Naive thymus-derived CD4-positive, alpha-beta T cell (primary cell): ENCODE results near the gene PTK7. TPM values are rescaled to one million over a fixed set of nuclear protein-coding genes. Genes with fewer than 3 reads are reported as not detected.
"Not testable (repeated sequence)": the region's sequence is repeated elsewhere in the genome, so short reads cannot be mapped to it uniquely, and the experiment has no call there.

Experiments
- ATAC-seq: fragments of 150-1000 bp; cut with Tn5 transposase; 2 replicates; pipeline ENCODE4 v1.10.0; 2021; ENCODE audit warnings: mild to moderate bottlenecking, moderate library complexity
- CTCF ChIA-PET: fragments of 350-600 bp; sonication (Branson Sonifier 250); formaldehyde crosslinking; loops from one replicate; lab custom pipeline; 2021; ENCODE audit warnings: antibody characterized with exemption; lab: Charles Lee
- POLR2A ChIA-PET: fragments of 350-600 bp; sonication (Branson Sonifier 250); formaldehyde crosslinking; loops from one replicate; lab custom pipeline; 2021; ENCODE audit warnings: antibody characterized with exemption, inconsistent platforms; lab: Charles Lee
- DNase-seq, 9 donors: peaks; one replicate each; pipeline versions ENCODE4 v3.0.0 to v3.0.0-alpha.2; 2020 to 2022; ENCODE audit warnings: mixed read lengths in 1 of 9
- H3K27ac ChIP-seq: one replicate; pipeline ENCODE4 v1.7.0; 2013; ENCODE audit warnings: mild to moderate bottlenecking, low read depth, low read length, moderate library complexity
- H3K27me3 ChIP-seq, 2 donors: one replicate each; pipeline ENCODE4 v1.7.0; 2013; ENCODE audit warnings: low read length in 2 of 2, mild to moderate bottlenecking in 2 of 2, moderate library complexity in 2 of 2; ENCODE audit not compliant: control insufficient read depth in 2 of 2, insufficient read depth in 2 of 2
- H3K36me3 ChIP-seq, 3 experiments: 1 replicate in 2 of 3; 2 replicates in 1 of 3; pipeline ENCODE4 v1.7.0; 2013; ENCODE audit warnings: low read length in 3 of 3, mild to moderate bottlenecking in 3 of 3, moderate library complexity in 1 of 3; ENCODE audit not compliant: insufficient read depth in 3 of 3, control insufficient read depth in 2 of 3
- H3K4me1 ChIP-seq, 2 donors: one replicate each; pipeline ENCODE4 v1.7.0; 2013; ENCODE audit warnings: low read length in 2 of 2, mild to moderate bottlenecking in 2 of 2, moderate library complexity in 1 of 2; ENCODE audit not compliant: control insufficient read depth in 2 of 2, insufficient read depth in 2 of 2
- H3K4me3 ChIP-seq: 2 replicates; pipeline ENCODE4 v1.7.0; 2013; ENCODE audit warnings: mild to moderate bottlenecking, low read length
- H3K9me3 ChIP-seq, 3 experiments: 1 replicate in 2 of 3; 2 replicates in 1 of 3; pipeline ENCODE4 v1.7.0; 2013; ENCODE audit warnings: low read length in 3 of 3; ENCODE audit not compliant: control insufficient read depth in 2 of 3
- H3K27ac Mint-ChIP-seq, 9 donors: one replicate each; pipeline ENCODE4 v1.8.0; 2020 to 2022; ENCODE audit warnings: mixed read lengths in 9 of 9, mild to moderate bottlenecking in 8 of 9, moderate library complexity in 5 of 9, inconsistent platforms in 2 of 9
- H3K27me3 Mint-ChIP-seq, 5 donors: one replicate each; pipeline ENCODE4 v1.8.0; 2021 to 2022; ENCODE audit warnings: mixed read lengths in 5 of 5, mild to moderate bottlenecking in 1 of 5
- H3K36me3 Mint-ChIP-seq, 5 donors: one replicate each; pipeline ENCODE4 v1.8.0; 2020 to 2022; ENCODE audit warnings: mixed read lengths in 5 of 5, mild to moderate bottlenecking in 3 of 5, inconsistent platforms in 1 of 5
- H3K4me1 Mint-ChIP-seq, 7 donors: one replicate each; pipeline ENCODE4 v1.8.0; 2020 to 2022; ENCODE audit warnings: mixed read lengths in 7 of 7, mild to moderate bottlenecking in 3 of 7, inconsistent platforms in 1 of 7
- H3K4me3 Mint-ChIP-seq, 10 donors: one replicate each; pipeline ENCODE4 v1.8.0; 2020 to 2022; ENCODE audit warnings: mild to moderate bottlenecking in 10 of 10, mixed read lengths in 10 of 10, moderate library complexity in 6 of 10, inconsistent platforms in 2 of 10
- H3K9me3 Mint-ChIP-seq, 11 donors: one replicate each; pipeline ENCODE4 v1.8.0; 2020 to 2022; ENCODE audit warnings: mixed read lengths in 11 of 11, mild to moderate bottlenecking in 4 of 11, inconsistent platforms in 1 of 11, moderate library complexity in 1 of 11
- intact Hi-C, 2 donors: fragments of 100-400 bp; cut with micrococcal nuclease; formaldehyde crosslinking; loops; one replicate each; pipeline ENCODE4 v1.15.1; 2023
- polyA plus RNA-seq, 2 donors: library from polyadenylated mRNA; unstranded; fragments of 300-500 nt; fragmentation: Illumina TruSeq; gene quantifications; one replicate each; pipeline ENCODE4 v1.2.3, GENCODE V29; 2021
- total RNA-seq, 6 experiments: library from RNA in 5 of 6; stranded (reverse) in 5 of 6; gene quantifications; 1 replicate in 5 of 6; 2 replicates in 1 of 6; pipeline ENCODE4 v1.2.3 and lab custom pipeline; 2021 to 2026

The PTK7 gene
- total and polyA plus RNA-seq, 7 experiments from 2014 or later = 0.31 to 3.5 (median 1.2) TPM

DNA sequence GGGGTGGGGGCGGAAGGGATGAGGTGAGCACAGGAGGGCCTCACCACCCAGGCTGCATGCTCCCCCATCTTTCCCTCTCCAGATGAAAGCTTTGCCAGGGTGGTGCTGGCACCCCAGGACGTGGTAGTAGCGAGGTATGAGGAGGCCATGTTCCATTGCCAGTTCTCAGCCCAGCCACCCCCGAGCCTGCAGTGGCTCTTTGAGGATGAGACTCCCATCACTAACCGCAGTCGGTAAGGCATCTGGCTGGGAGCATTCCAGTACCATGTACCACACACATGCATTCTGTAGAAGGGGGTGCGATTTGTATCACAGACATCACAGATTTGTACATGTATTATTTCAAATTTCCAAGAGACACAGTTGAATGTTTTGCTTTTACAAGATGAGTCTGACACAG lies 54.3 kb downstream of the PTK7 start:
- H3K4me1 ChIP-seq = no peaks in the 10 kb centered on the region
- Mint-ChIP-seq H3K27me3 (no peaks in the 10 kb centered on the region), H3K9me3 (no peaks in the 10 kb centered on the region), H3K4me3 (no peak overlapping the region), H3K36me3 (no peaks in the 10 kb centered on the region), H3K4me1 (no peaks in the 10 kb centered on the region), H3K27ac (no peak overlapping the region)
- ChIA-PET POLR2A (no interaction called here), CTCF (interaction anchor here (0.7 kb wide), 1 partner anchor 13 kb away, joined by 3 read pairs; no protein-coding TSS in a partner anchor)
- H3K4me3 ChIP-seq = no peak overlapping the region
- intact Hi-C loops = no loop called here
- no peaks in the 10 kb centered on the region for H3K36me3 ChIP-seq
- ATAC-seq (no peak), DNase-seq (no peak)
- H3K27ac ChIP-seq = no peak overlapping the region
- no peaks in the 10 kb centered on the region for H3K27me3 ChIP-seq
- no peaks in the 10 kb centered on the region for H3K9me3 ChIP-seq

DNA sequence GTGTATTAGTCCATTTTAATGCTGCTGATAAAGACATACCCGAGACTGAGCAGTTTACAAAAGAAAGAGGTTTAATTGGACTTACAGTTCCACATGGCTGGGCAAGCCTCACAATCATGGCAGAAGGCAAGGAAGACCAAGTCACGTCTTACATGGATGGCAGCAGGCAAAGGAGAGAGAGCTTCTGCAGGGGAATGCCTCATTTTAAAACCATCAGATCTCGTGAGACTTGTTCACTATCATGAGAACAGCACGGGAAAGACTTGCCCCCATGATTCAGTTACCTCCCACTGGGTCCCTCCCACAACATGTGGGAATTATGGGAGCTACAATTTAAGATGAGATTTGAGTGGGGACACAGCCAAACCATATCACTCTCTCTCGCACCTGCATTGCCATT lies 55.3 kb downstream of the PTK7 start:
- H3K9me3 Mint-ChIP-seq, H3K4me1 ChIP-seq, H3K27me3 ChIP-seq, H3K4me1 Mint-ChIP-seq, intact Hi-C loops, H3K27ac Mint-ChIP-seq, H3K9me3 ChIP-seq, H3K36me3 ChIP-seq, H3K4me3 Mint-ChIP-seq, H3K27ac ChIP-seq, H3K4me3 ChIP-seq, ATAC-seq, CTCF ChIA-PET, H3K36me3 Mint-ChIP-seq, POLR2A ChIA-PET, H3K27me3 Mint-ChIP-seq, DNase-seq: not testable (repeated sequence)

DNA sequence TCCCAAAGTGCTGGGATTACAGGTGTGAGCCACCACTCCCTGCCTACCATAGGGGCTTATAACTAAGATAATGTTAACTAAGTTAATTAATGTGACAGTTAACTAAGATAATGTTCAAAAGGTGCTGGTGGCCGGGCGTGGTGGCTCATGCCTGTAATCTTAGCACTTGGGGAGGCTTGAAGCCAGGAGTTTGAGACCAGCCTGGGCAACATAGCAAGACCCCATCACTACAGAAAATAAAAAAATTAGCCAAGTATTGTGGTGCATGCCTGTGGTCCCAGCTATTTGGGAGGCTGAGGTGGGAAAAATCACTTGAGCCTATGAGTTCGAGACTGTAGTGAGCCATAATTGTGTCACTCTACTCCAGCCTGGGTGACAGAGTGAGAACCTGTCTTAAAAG lies 62.2 kb downstream of the PTK7 start:
- ChIA-PET POLR2A (no interaction called here), CTCF (no interaction called here)
- H3K4me1 ChIP-seq = peaks cover 4 to 14% of the 10 kb centered on the region in 2 donors
- H3K4me1 Mint-ChIP-seq = peaks cover 5 to 13% (median 11%) of the 10 kb centered on the region in 7 donors
- no peak overlapping the region for H3K4me3 Mint-ChIP-seq
- no peak for ATAC-seq
- H3K27ac Mint-ChIP-seq = no peak overlapping the region
- H3K9me3 ChIP-seq = no peaks in the 10 kb centered on the region
- no peak overlapping the region for H3K4me3 ChIP-seq
- intact Hi-C loops = no loop called here
- no peaks in the 10 kb centered on the region for H3K9me3 Mint-ChIP-seq
- H3K27me3 ChIP-seq = no peaks in the 10 kb centered on the region
- no peaks in the 10 kb centered on the region for H3K27me3 Mint-ChIP-seq
- no peaks in the 10 kb centered on the region for H3K36me3 Mint-ChIP-seq
- H3K36me3 ChIP-seq = no peaks in the 10 kb centered on the region
- H3K27ac ChIP-seq = no peak overlapping the region
- DNase-seq = no peak

DNA sequence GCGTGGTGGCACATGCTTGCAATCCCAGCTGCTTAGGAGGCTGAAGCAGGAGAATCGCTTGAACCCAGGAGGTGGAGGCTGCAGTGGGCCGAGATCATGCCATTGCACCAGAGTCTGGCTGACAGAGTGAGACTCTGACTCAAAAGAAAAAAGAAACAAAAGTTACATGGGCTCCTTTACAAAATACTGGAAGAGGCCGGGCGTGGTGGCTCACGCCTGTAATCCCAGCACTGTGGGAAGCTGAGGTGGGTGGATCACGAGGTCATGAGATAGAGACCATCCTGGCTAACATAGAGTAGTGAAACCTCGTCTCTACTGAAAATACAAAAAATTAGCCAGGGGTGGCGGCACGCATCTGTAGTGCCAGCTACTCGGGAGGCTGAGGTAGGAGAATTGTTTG lies 63.9 kb downstream of the PTK7 start:
- CTCF ChIA-PET, H3K27ac ChIP-seq, H3K36me3 ChIP-seq, H3K4me3 ChIP-seq, DNase-seq, H3K36me3 Mint-ChIP-seq, H3K27me3 Mint-ChIP-seq, intact Hi-C loops, H3K4me3 Mint-ChIP-seq, H3K27me3 ChIP-seq, H3K9me3 ChIP-seq, ATAC-seq, H3K9me3 Mint-ChIP-seq: not testable (repeated sequence)
- H3K4me1 ChIP-seq = peaks cover 11 to 21% of the 10 kb centered on the region in 2 donors
- H3K4me1 Mint-ChIP-seq = peaks cover 5 to 21% (median 16%) of the 10 kb centered on the region in 7 donors
- POLR2A ChIA-PET = interaction anchor here (0.7 kb wide), 1 partner anchor 15 kb away, joined by 3 read pairs; no protein-coding TSS in a partner anchor
- H3K27ac Mint-ChIP-seq = peak overlapping the region in 2 of 9 donors; percentile 9 to 28

DNA sequence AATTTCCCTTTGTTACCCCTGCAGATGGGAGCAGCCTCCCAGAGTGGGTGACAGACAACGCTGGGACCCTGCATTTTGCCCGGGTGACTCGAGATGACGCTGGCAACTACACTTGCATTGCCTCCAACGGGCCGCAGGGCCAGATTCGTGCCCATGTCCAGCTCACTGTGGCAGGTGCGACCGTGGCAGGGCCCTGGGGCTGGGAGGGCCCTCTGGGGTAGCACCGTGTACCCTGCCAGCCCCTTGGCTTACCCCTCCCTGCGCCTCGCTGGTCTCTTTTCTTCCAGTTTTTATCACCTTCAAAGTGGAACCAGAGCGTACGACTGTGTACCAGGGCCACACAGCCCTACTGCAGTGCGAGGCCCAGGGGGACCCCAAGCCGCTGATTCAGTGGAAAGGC lies 65.5 kb downstream of the PTK7 start:
- Histone ChIP-seq H3K27ac (no peak overlapping the region), H3K4me1 (peaks cover 11 to 21% of the 10 kb centered on the region in 2 donors), H3K4me3 (no peak overlapping the region), H3K9me3 (no peaks in the 10 kb centered on the region), H3K36me3 (no peaks in the 10 kb centered on the region), H3K27me3 (no peaks in the 10 kb centered on the region)
- Mint-ChIP-seq H3K36me3 (no peaks in the 10 kb centered on the region), H3K27me3 (no peaks in the 10 kb centered on the region), H3K4me1 (peaks cover 5 to 21% (median 16%) of the 10 kb centered on the region in 7 donors), H3K27ac (peak overlapping the region in 4 of 9 donors; percentile 42 to 81 (median 76)), H3K4me3 (no peak overlapping the region), H3K9me3 (no peaks in the 10 kb centered on the region)
- ATAC-seq = no peak
- POLR2A ChIA-PET = interaction anchor here (0.6 kb wide), 1 partner anchor 136 kb away, joined by 3 read pairs; no protein-coding TSS in a partner anchor
- DNase-seq = no peak
- CTCF ChIA-PET = no interaction called here
- intact Hi-C loops = loop anchor here (2.0 kb wide), 3 partner anchors 133 to 481 kb away; no protein-coding TSS in a partner anchor

DNA sequence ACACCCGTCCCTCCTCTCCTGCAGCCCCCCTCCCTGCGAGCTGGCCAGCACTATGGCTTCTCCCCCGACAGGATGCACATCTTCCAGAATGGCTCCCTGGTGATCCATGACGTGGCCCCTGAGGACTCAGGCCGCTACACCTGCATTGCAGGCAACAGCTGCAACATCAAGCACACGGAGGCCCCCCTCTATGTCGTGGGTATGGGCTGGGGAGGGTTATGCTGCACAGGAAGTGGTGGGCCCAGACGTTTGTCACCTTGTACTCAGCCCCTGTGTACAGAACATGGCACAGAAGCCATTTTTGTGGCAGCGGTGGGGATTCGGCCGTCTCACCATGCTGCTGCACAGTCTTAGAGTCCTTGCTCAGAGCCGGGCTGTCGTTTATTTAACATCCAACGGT lies 66.0 kb downstream of the PTK7 start:
- POLR2A ChIA-PET = interaction anchor here (0.6 kb wide), 1 partner anchor 137 kb away, joined by 3 read pairs; no protein-coding TSS in a partner anchor
- H3K27ac ChIP-seq = peak overlapping the region; percentile 13
- DNase-seq (peak in 6 of 9 donors; percentile 34 to 59 (median 48)), ATAC-seq (peak; percentile 69)
- peak overlapping the region; percentile 33 for H3K4me3 ChIP-seq
- no peaks in the 10 kb centered on the region for H3K36me3 ChIP-seq
- H3K27me3 Mint-ChIP-seq = no peaks in the 10 kb centered on the region
- no peaks in the 10 kb centered on the region for H3K9me3 Mint-ChIP-seq
- H3K4me1 ChIP-seq = peaks cover 11 to 21% of the 10 kb centered on the region in 2 donors
- intact Hi-C loops = loop anchor here (2.0 kb wide), 3 partner anchors 133 to 481 kb away; no protein-coding TSS in a partner anchor
- H3K4me3 Mint-ChIP-seq = peak overlapping the region in 6 of 10 donors; percentile 9 to 65 (median 26)
- H3K27ac Mint-ChIP-seq = peak overlapping the region in 7 of 9 donors; percentile 42 to 95 (median 81)
- H3K36me3 Mint-ChIP-seq = no peaks in the 10 kb centered on the region
- H3K4me1 Mint-ChIP-seq = peaks cover 5 to 21% (median 16%) of the 10 kb centered on the region in 7 donors
- no peaks in the 10 kb centered on the region for H3K27me3 ChIP-seq
- CTCF ChIA-PET = interaction anchor here (0.6 to 2.6 kb wide), 6 partner anchors 14 to 522 kb away, joined by 3 to 29 read pairs (median 4); no protein-coding TSS in a partner anchor
- no peaks in the 10 kb centered on the region for H3K9me3 ChIP-seq
